Activated CD8-positive, alpha-beta T cell treated with anti-CD3 and anti-CD28 coated beads, Interleukin-2, amount 10 ng/mL, durations not matched to agents 7 days and 5 days (primary cell): ENCODE results near the gene DTNBP1. TPM values are rescaled to one million over a fixed set of nuclear protein-coding genes. Genes with fewer than 3 reads are reported as not detected.

Experiments
- ATAC-seq: fragments of 150-1000 bp; cut with Tn5 transposase; one replicate; pipeline ENCODE4 v1.10.0; 2021; ENCODE audit warnings: moderate library complexity
- CTCF ChIA-PET: fragments of 350-600 bp; sonication (Branson Sonifier 250); formaldehyde crosslinking; loops from one replicate; lab custom pipeline; 2021; ENCODE audit warnings: antibody characterized with exemption; lab: Charles Lee
- POLR2A ChIA-PET: fragments of 350-600 bp; sonication (Branson Sonifier 250); formaldehyde crosslinking; loops from one replicate; lab custom pipeline; 2021; ENCODE audit warnings: antibody characterized with exemption; lab: Charles Lee
- DNase-seq: peaks from one replicate; pipeline ENCODE4 v3.0.0-alpha.2; 2020
- H3K27ac Mint-ChIP-seq: one replicate; pipeline ENCODE4 v1.8.0; 2021; ENCODE audit warnings: mild to moderate bottlenecking, mixed read lengths
- H3K27me3 Mint-ChIP-seq: one replicate; pipeline ENCODE4 v1.8.0; 2021; ENCODE audit warnings: low read depth, mixed read lengths
- H3K36me3 Mint-ChIP-seq: one replicate; pipeline ENCODE4 v1.8.0; 2021; ENCODE audit warnings: low read depth, mixed read lengths
- H3K4me1 Mint-ChIP-seq: one replicate; pipeline ENCODE4 v1.8.0; 2021; ENCODE audit warnings: low read depth, mixed read lengths
- H3K4me3 Mint-ChIP-seq: one replicate; pipeline ENCODE4 v1.8.0; 2021; ENCODE audit warnings: mild to moderate bottlenecking, mixed read lengths
- H3K9me3 Mint-ChIP-seq: one replicate; pipeline ENCODE4 v1.8.0; 2022; ENCODE audit warnings: mixed read lengths; ENCODE audit not compliant: insufficient read depth
- total RNA-seq, 2 experiments: library from RNA; stranded (reverse); gene quantifications; one replicate each; pipeline ENCODE4 v1.2.3, GENCODE V29; 2021

The DTNBP1 gene
- total RNA-seq, 2 experiments from 2014 or later = 17.7 to 19.0 TPM

GRCh38 chr6:15500078-15500740 lies 162.6 kb downstream of the DTNBP1 start:
- ATAC-seq (no peak), DNase-seq (no peak)
- no peak overlapping the region for H3K4me3 Mint-ChIP-seq
- H3K36me3 Mint-ChIP-seq = peaks cover 33% of the 10 kb centered on the region
- H3K9me3 Mint-ChIP-seq = no peaks in the 10 kb centered on the region
- POLR2A ChIA-PET = no interaction called here
- H3K27ac Mint-ChIP-seq = no peak overlapping the region
- no peaks in the 10 kb centered on the region for H3K27me3 Mint-ChIP-seq
- CTCF ChIA-PET = no interaction called here
- no peaks in the 10 kb centered on the region for H3K4me1 Mint-ChIP-seq

DNA sequence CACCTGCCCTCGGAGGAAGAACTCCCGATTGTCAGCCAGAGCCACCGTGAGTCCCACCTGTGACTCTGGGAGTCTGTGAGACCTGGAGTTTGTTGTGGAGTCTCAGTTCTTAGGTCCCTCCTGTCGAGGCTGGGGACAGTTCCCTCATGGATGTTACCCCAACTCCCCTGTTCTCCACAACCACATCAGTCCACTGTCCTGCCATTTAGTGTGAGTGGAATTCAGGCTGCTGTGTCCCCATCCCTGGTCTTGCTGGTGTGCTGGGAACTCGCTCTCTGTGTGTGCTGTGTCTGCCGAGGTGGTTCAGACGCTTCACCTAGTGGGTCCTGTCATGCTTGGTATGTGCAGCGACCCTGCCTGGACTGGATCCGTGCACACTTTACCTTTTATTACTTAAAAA lies 163.2 kb downstream of the DTNBP1 start:
- Mint-ChIP-seq H3K9me3 (no peaks in the 10 kb centered on the region), H3K4me1 (no peaks in the 10 kb centered on the region)

DNA sequence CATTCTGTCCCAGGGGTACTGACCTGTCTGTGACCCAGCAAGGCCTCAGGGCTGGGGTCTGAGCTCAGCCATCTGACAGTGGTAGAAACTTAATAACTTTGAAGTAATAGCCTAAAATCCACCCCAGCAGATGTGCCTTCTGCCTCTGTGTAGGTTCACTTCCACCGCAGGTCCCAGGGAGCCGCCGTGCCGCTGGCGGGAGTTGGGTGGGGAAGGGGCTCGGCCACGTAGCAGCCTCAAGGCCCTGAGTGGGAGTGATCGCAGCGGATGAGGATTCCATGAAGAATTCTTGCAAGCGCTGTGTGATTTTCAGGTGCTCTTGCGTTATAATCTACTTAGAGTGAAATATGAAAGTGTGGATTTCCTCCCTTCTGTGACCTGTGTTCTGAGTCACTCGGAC lies 163.7 kb downstream of the DTNBP1 start:
- no peak for ATAC-seq
- Mint-ChIP-seq H3K4me1 (no peaks in the 10 kb centered on the region), H3K9me3 (no peaks in the 10 kb centered on the region), H3K27ac (no peak overlapping the region), H3K4me3 (no peak overlapping the region), H3K27me3 (no peaks in the 10 kb centered on the region), H3K36me3 (peaks cover 27% of the 10 kb centered on the region)
- CTCF ChIA-PET = no interaction called here
- POLR2A ChIA-PET = no interaction called here
- DNase-seq = no peak

More for the DNA sequence above, 163.2 kb downstream of the DTNBP1 start:
- CTCF ChIA-PET = no interaction called here
- DNase-seq (no peak), ATAC-seq (no peak)
- POLR2A ChIA-PET = no interaction called here
- Mint-ChIP-seq H3K27ac (no peak overlapping the region), H3K27me3 (no peaks in the 10 kb centered on the region), H3K4me3 (no peak overlapping the region), H3K36me3 (peaks cover 29% of the 10 kb centered on the region)

- no peaks in the 10 kb centered on the region for H3K9me3 Mint-ChIP-seq
- H3K4me1 Mint-ChIP-seq = no peaks in the 10 kb centered on the region
- H3K27ac Mint-ChIP-seq = peak overlapping the region; percentile 10
- H3K4me3 Mint-ChIP-seq = no peak overlapping the region
- CTCF ChIA-PET = no interaction called here
- DNase-seq (no peak), ATAC-seq (no peak)
- POLR2A ChIA-PET = no interaction called here
- peaks cover 29% of the 10 kb centered on the region for H3K36me3 Mint-ChIP-seq
- no peaks in the 10 kb centered on the region for H3K27me3 Mint-ChIP-seq
Observed at GRCh38 chr6:15498640-15499039, 164.2 kb downstream of the DTNBP1 start.

DNA sequence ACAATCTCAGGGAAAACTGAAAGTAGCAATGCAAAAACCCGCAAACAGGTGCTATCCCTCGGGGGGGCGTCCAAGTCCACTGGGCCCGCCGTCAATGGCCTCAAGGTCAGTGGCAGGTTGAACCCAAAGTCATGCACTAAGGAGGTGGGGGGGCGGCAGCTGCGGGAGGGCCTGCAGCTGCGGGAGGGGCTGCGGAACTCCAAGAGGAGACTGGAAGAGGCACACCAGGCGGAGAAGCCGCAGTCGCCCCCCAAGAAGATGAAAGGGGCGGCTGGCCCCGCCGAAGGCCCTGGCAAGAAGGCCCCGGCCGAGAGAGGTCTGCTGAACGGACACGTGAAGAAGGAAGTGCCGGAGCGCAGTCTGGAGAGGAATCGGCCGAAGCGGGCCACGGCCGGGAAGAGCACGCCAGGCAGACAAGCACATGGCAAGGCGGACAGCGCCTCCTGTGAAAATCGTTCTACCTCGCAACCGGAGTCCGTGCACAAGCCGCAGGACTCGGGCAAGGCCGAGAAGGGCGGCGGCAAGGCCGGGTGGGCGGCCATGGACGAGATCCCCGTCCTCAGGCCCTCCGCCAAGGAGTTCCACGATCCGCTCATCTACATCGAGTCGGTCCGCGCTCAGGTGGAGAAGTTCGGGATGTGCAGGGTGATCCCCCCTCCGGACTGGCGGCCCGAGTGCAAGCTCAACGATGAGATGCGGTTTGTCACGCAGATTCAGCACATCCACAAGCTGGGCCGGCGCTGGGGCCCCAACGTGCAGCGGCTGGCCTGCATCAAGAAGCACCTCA lies 166.3 kb downstream of the DTNBP1 start:
- H3K9me3 Mint-ChIP-seq = no peaks in the 10 kb centered on the region
- H3K4me3 Mint-ChIP-seq = no peak overlapping the region
- POLR2A ChIA-PET = no interaction called here
- H3K27me3 Mint-ChIP-seq = no peaks in the 10 kb centered on the region
- H3K4me1 Mint-ChIP-seq = peaks cover 14% of the 10 kb centered on the region
- CTCF ChIA-PET = no interaction called here
- no peak for DNase-seq
- peaks cover 34% of the 10 kb centered on the region for H3K36me3 Mint-ChIP-seq
- ATAC-seq = no peak
- peak overlapping the region; percentile 25 for H3K27ac Mint-ChIP-seq

DNA sequence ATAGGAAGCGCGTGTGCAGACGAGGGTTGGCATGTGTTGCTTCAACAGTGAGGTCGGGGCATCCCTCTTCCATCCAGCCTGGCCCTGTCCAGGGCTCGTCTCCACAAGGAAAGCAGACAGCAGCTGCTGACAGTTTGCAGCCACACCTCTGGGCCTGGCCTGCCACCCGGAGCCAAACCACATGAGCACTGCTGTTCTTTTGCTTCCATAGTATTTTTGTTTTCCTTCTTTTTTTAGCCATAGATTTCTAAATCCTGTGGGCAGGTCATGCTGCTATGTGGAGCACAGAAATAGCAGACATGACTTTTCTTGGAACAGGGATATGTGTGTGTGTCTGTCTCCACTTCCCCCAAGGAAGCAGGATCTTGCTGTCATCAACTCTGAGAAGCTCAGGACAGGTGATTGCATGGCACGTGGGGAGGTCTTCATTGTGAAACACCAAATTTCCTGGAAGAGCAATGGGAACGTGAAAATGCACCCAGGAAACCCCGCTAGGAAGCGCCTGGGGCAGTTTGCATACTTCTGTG lies 167.4 kb downstream of the DTNBP1 start:
- Mint-ChIP-seq H3K4me3 (no peak overlapping the region), H3K9me3 (no peaks in the 10 kb centered on the region), H3K4me1 (peaks cover 24% of the 10 kb centered on the region), H3K27me3 (no peaks in the 10 kb centered on the region), H3K27ac (no peak overlapping the region), H3K36me3 (peaks cover 30% of the 10 kb centered on the region)
- ChIA-PET POLR2A (no interaction called here), CTCF (no interaction called here)
- ATAC-seq = no peak
- no peak for DNase-seq

DNA sequence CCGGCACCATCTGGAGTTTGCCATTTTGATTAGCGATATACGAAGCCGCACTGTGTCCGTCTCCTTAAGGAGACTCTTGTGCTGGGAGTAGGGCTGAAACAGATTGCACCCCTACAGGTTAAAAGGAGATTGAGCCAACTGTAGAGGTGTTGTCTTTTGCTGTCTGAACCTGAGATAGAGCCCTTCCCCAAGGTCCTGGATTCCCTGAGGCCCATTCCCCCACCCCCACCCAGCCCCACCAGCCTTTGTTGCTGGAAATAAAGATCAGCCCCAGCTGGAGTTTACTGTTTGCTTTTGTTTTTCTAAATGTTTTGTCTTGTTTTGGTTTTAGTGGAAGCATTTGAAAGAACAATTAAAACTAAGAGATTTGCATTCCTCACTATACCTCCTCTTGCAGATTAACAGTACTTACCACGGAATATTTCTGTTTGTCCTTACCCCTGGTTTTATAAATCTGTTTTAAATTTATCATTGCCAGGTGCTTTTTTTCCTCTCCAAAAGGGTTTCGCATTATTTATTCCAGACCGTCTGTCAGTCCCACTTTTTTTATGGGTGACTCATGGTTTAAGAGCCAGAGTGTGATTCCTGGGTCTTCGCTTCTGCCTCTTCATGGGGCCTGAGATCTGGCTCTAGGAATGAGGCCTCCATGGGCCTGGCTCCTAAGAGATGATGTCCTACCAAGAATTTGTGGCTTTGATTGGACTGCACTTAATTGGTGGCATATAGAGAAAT lies 169.2 kb downstream of the DTNBP1 start:
- ATAC-seq (no peak), DNase-seq (no peak)
- ChIA-PET CTCF (interaction anchor here (1.5 kb wide), 1 partner anchor 130 kb away, joined by 4 read pairs; no protein-coding TSS in a partner anchor), POLR2A (no interaction called here)
- H3K9me3 Mint-ChIP-seq = no peaks in the 10 kb centered on the region
- H3K4me1 Mint-ChIP-seq = peaks cover 39% of the 10 kb centered on the region
- no peak overlapping the region for H3K4me3 Mint-ChIP-seq
- H3K27me3 Mint-ChIP-seq = no peaks in the 10 kb centered on the region
- H3K27ac Mint-ChIP-seq = no peak overlapping the region
- H3K36me3 Mint-ChIP-seq = peaks cover 33% of the 10 kb centered on the region

DNA sequence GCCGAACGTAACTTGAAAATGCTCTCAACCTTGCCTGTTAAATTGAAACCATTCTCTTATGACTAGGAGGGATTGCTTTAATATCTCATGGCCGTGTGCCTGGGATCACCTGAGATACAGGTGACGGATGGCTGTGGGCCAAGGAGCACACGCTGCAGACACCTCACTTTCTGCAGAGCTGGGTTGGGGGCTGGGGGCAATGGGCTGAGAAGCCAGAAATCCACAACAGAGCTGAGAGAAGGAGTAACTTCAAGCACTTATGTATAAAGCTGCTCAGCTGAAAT lies 170.9 kb downstream of the DTNBP1 start:
- Mint-ChIP-seq H3K36me3 (peaks cover 41% of the 10 kb centered on the region), H3K27me3 (no peaks in the 10 kb centered on the region), H3K27ac (peak overlapping the region; percentile 74), H3K4me1 (peaks cover 39% of the 10 kb centered on the region), H3K9me3 (no peaks in the 10 kb centered on the region), H3K4me3 (peak overlapping the region; percentile 6)
- ATAC-seq (peak; percentile 23), DNase-seq (no peak)
- CTCF ChIA-PET = interaction anchor here (0.7 to 1.5 kb wide), 2 partner anchors 101 to 131 kb away, joined by 3 to 4 read pairs; no protein-coding TSS in a partner anchor
- POLR2A ChIA-PET = no interaction called here

GRCh38 chr6:15491255-15491985 lies 171.4 kb downstream of the DTNBP1 start:
- H3K27me3 Mint-ChIP-seq = no peaks in the 10 kb centered on the region
- H3K9me3 Mint-ChIP-seq = no peaks in the 10 kb centered on the region
- peak overlapping the region; percentile 5 for H3K4me3 Mint-ChIP-seq
- ATAC-seq (peak; percentile 74), DNase-seq (peak; percentile 83)
- H3K27ac Mint-ChIP-seq = peak overlapping the region; percentile 74
- POLR2A ChIA-PET = interaction anchor here (0.6 kb wide), 1 partner anchor 21 kb away, joined by 3 read pairs; no protein-coding TSS in a partner anchor
- H3K36me3 Mint-ChIP-seq = peaks cover 43% of the 10 kb centered on the region
- CTCF ChIA-PET = interaction anchor here (0.8 to 1.2 kb wide), 6 partner anchors 9 to 242 kb away, joined by 3 to 5 read pairs (median 3); no protein-coding TSS in a partner anchor
- H3K4me1 Mint-ChIP-seq = peaks cover 39% of the 10 kb centered on the region

GRCh38 chr6:15490242-15491100 lies 172.4 kb downstream of the DTNBP1 start:
- peaks cover 35% of the 10 kb centered on the region for H3K36me3 Mint-ChIP-seq
- H3K4me3 Mint-ChIP-seq = no peak overlapping the region
- H3K27me3 Mint-ChIP-seq = no peaks in the 10 kb centered on the region
- CTCF ChIA-PET = interaction anchor here (0.8 to 1.2 kb wide), 8 partner anchors 8 to 341 kb away, joined by 3 to 5 read pairs (median 3); no protein-coding TSS in a partner anchor
- H3K9me3 Mint-ChIP-seq = no peaks in the 10 kb centered on the region
- peak overlapping the region; percentile 63 for H3K27ac Mint-ChIP-seq
- peaks cover 39% of the 10 kb centered on the region for H3K4me1 Mint-ChIP-seq
- POLR2A ChIA-PET = interaction anchor here (0.6 kb wide), 2 partner anchors 20 to 117 kb away, joined by 3 read pairs; no protein-coding TSS in a partner anchor
- ATAC-seq (no peak), DNase-seq (no peak)
